Measurements from ENCODE around the gene TTC27. TPM values are rescaled to one million over a fixed set of nuclear protein-coding genes. Genes with fewer than 3 reads are reported as not detected.
A peak's percentile ranks its signal among the peaks of the same experiment; 100 is the strongest.
"Not testable (repeated sequence)": the region's sequence is repeated elsewhere in the genome, so short reads cannot be mapped to it uniquely, and the experiment has no call there.

Gene TTC27
- total RNA-seq, 6 donors from 2014 or later = 9.4 to 24.0 (median 12.3) TPM

GRCh38 chr2:32746669-32747068 is 118.8 kb downstream of the TTC27 start:
- Histone ChIP-seq H3K27me3 (no peaks in the 10 kb centered on the region), H3K4me1 (no peaks in the 10 kb centered on the region), H3K36me3 (no peaks in the 10 kb centered on the region), H3K4me3 (no peak overlapping the region), H3K27ac (no peak overlapping the region), H3K9me3 (no peaks in the 10 kb centered on the region)
- ATAC-seq (ENCODE audit: low FRiP score in 2 of 2) (peak in 1 of 2 donors; percentile 56), DNase-seq (no peak)
- TF ChIP-seq EP300 (IDR thresholded peaks at IDR 0.05) = no peak
- no peak for TF ChIP-seq POLR2AphosphoS5 (IDR thresholded peaks at IDR 0.05)
- TF ChIP-seq CTCF (IDR thresholded peaks at IDR 0.05) = no peak
- TF ChIP-seq POLR2A (IDR thresholded peaks at IDR 0.05) = no peak

DNA sequence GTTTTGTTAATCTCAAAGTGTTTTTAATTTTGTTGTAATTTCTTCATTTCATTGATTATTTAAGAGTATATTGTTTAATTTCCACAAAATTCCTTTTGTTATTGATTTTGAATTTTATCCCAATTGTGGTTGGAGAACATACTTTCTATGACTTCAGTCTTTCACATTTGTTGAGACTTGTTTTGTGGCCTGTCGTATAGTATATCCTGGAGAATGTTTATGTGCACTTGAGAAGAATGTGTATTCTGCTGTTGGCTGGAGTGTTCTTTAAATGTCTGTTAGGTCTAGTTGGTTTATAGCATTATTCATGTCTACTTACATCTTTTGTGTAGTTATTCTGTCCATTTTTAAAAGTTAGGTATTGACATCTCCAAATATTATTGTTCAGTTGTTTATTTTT is 120.3 kb downstream of the TTC27 start:
- Histone ChIP-seq H3K27ac (no peak overlapping the region), H3K27me3 (no peaks in the 10 kb centered on the region), H3K4me3 (no peak overlapping the region), H3K4me1 (peaks cover 0 to 10% (median 6%) of the 10 kb centered on the region in 4 donors), H3K9me3 (no peaks in the 10 kb centered on the region), H3K36me3 (no peaks in the 10 kb centered on the region)
- 91 to 97% methylated on average over 1 of the region's 1 CpG for WGBS, 2 donors
- no peak for ATAC-seq (ENCODE audit: low FRiP score in 2 of 2)
- no peak for DNase-seq
- TF ChIP-seq CTCF (IDR thresholded peaks at IDR 0.05) (no peak), EP300 (IDR thresholded peaks at IDR 0.05) (no peak), POLR2AphosphoS5 (IDR thresholded peaks at IDR 0.05) (no peak), POLR2A (IDR thresholded peaks at IDR 0.05) (no peak)

GRCh38 chr2:32750880-32751279 is 123.0 kb downstream of the TTC27 start:
- Histone ChIP-seq H3K27ac (no peak overlapping the region), H3K27me3 (no peaks in the 10 kb centered on the region), H3K4me3 (no peak overlapping the region), H3K4me1 (peaks cover 0 to 10% (median 6%) of the 10 kb centered on the region in 4 donors), H3K9me3 (no peaks in the 10 kb centered on the region), H3K36me3 (no peaks in the 10 kb centered on the region)
- ATAC-seq (ENCODE audit: low FRiP score in 2 of 2) (no peak), DNase-seq (no peak)
- TF ChIP-seq EP300 (IDR thresholded peaks at IDR 0.05) = no peak
- no peak for TF ChIP-seq POLR2AphosphoS5 (IDR thresholded peaks at IDR 0.05)
- no peak for TF ChIP-seq CTCF (IDR thresholded peaks at IDR 0.05)

- TF ChIP-seq POLR2A (IDR thresholded peaks at IDR 0.05) = no peak
- no peak for TF ChIP-seq CTCF (IDR thresholded peaks at IDR 0.05)
- ATAC-seq (ENCODE audit: low FRiP score in 2 of 2) (no peak), DNase-seq (no peak)
- WGBS, 2 donors = 26 to 59% methylated on average over 2 of the region's 2 CpGs
- Histone ChIP-seq H3K27me3 (no peaks in the 10 kb centered on the region), H3K4me1 (peaks cover 0 to 10% (median 6%) of the 10 kb centered on the region in 4 donors), H3K27ac (no peak overlapping the region), H3K36me3 (no peaks in the 10 kb centered on the region), H3K4me3 (no peak overlapping the region), H3K9me3 (no peaks in the 10 kb centered on the region)
These were observed 124.4 kb downstream of the TTC27 start for GRCh38 chr2:32752205-32752604.

DNA sequence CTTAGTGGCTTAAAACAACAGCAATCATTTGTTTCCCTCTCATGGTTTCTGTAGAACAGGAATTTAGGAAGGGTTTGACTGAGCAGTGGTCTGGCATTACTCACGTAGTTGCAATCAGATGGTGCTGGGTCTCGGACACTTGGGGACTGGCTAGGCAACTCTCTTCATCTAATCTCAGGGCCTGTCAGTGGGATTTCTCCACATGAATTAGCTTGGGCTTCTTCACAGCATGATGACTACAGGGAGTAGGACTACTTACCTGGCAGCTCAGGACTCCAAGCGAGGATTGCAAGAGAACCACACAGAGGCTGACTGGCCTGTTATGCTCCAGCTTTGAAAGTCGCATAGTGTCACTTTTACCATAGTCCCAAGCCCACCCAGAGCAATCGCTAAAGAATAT is 125.1 kb downstream of the TTC27 start:
- H3K4me1 ChIP-seq = peaks cover 0 to 10% (median 6%) of the 10 kb centered on the region in 4 donors
- TF ChIP-seq POLR2A (IDR thresholded peaks at IDR 0.05) = no peak
- H3K9me3 ChIP-seq = no peaks in the 10 kb centered on the region
- no peak overlapping the region for H3K4me3 ChIP-seq
- H3K36me3 ChIP-seq = no peaks in the 10 kb centered on the region
- no peak for ATAC-seq (ENCODE audit: low FRiP score in 2 of 2)
- H3K27ac ChIP-seq = no peak overlapping the region
- no peak for DNase-seq
- no peaks in the 10 kb centered on the region for H3K27me3 ChIP-seq
- 94 to 98% methylated on average over 5 of the region's 5 CpGs for whole genome bisulfite sequencing, 2 donors

GRCh38 chr2:32754676-32755075 is 126.8 kb downstream of the TTC27 start:
- not testable (repeated sequence) for H3K4me1 ChIP-seq; H3K4me3 ChIP-seq; H3K36me3 ChIP-seq; H3K27me3 ChIP-seq; H3K27ac ChIP-seq; ATAC-seq (ENCODE audit: low FRiP score in 2 of 2); H3K9me3 ChIP-seq
- peak in 1 of 2 donors; percentile 64 for DNase-seq
- 90 to 95% methylated on average over 2 to 8 of the region's 31 CpGs for WGBS, 2 donors
